Upper lobe of left lung (tissue), 6 donors: Measurements from ENCODE around the gene CCDC81. TPM values are rescaled to one million over a fixed set of nuclear protein-coding genes. Genes with fewer than 3 reads are reported as not detected.
"Not testable (repeated sequence)": the region's sequence is repeated elsewhere in the genome, so short reads cannot be mapped to it uniquely, and the experiment has no call there.

Experiments used
- ATAC-seq, 2 donors: fragments of 200-7000 bp; cut with Tn5 transposase; one replicate each; pipeline ENCODE4 v1.9.1; 2022; ENCODE audit warnings: mild to moderate bottlenecking in 2 of 2, moderate library complexity in 2 of 2; ENCODE audit not compliant: low FRiP score in 2 of 2
- DNase-seq, 2 donors: peaks; one replicate each; pipeline ENCODE4 v3.0.0-alpha.2; 2019 to 2020
- H3K27ac ChIP-seq, 4 donors: fragments of 200-600 bp; sonication (generic); one replicate each; pipeline ENCODE4 v1.5.1; 2016 to 2019
- H3K27me3 ChIP-seq, 4 donors: fragments of 200-600 bp; sonication (generic); one replicate each; pipeline ENCODE4 v1.5.1; 2017 to 2019
- H3K36me3 ChIP-seq, 4 donors: fragments of 200-600 bp; sonication (generic); one replicate each; pipeline ENCODE4 v1.5.1; 2016 to 2019
- H3K4me1 ChIP-seq, 4 donors: fragments of 200-600 bp; sonication (generic); one replicate each; pipeline ENCODE4 v1.5.1; 2018 to 2019
- H3K4me3 ChIP-seq, 4 donors: fragments of 200-600 bp; sonication (generic); one replicate each; pipeline ENCODE4 v1.5.1; 2017 to 2019; ENCODE audit warnings: mild to moderate bottlenecking in 2 of 4, moderate library complexity in 1 of 4
- H3K9me3 ChIP-seq, 4 donors: fragments of 200-600 bp; sonication (generic); one replicate each; pipeline ENCODE4 v1.5.1; 2018 to 2019
- EP300 ChIP-seq, 4 donors: sonication (generic); formaldehyde crosslinking; IDR thresholded peaks; one replicate each; pipeline ENCODE4 v1.5.1; 2017; ENCODE audit warnings: antibody characterized with exemption in 4 of 4, control low read depth in 2 of 4
- POLR2A ChIP-seq, 4 donors: fragments of 450-650 bp; IDR thresholded peaks; one replicate each; pipeline ENCODE4 v1.5.1; 2016 to 2017; ENCODE audit warnings: antibody characterized with exemption in 4 of 4, mild to moderate bottlenecking in 2 of 4
- POLR2AphosphoS5 ChIP-seq, 2 donors: sonication (generic); formaldehyde crosslinking; IDR thresholded peaks; one replicate each; pipeline ENCODE4 v1.5.1; 2017; ENCODE audit warnings: antibody characterized with exemption in 2 of 2
- WGBS, 2 donors: methylation state at CpG; one replicate each; pipeline ENCODE4 v1.1.5; 2017 to 2018; 5-methylcytosine and 5-hydroxymethylcytosine counted together
- total RNA-seq, 6 donors: library from RNA; depleted of rRNA in 4 of 6; stranded (reverse); fragments of >200 nt in 4 of 6; gene quantifications; one replicate each; pipeline versions ENCODE4 v1.1.0 to v1.2.1, GENCODE V29; 2016 to 2021
- TF ChIP-seq, protein P1 (sequence below), 6 experiments: fragments of 450-650 bp in 4 of 6; fragments of 200-600 bp in 2 of 6; sonication (generic) in 2 of 6; IDR thresholded peaks; one replicate each; pipeline ENCODE4 v1.5.1; 2016 to 2019; ENCODE audit warnings: antibody characterized with exemption in 6 of 6
- donor health status: DM: no; HTN: no; CAD: no; lungs with moderate emphysema.
- donor health status: DM: no; HTN: yes; CAD: no; lungs with severe emphysema.

CCDC81 gene
- total RNA-seq, 6 donors from 2014 or later = 0.52 to 10.5 (median 2.7) TPM

DNA sequence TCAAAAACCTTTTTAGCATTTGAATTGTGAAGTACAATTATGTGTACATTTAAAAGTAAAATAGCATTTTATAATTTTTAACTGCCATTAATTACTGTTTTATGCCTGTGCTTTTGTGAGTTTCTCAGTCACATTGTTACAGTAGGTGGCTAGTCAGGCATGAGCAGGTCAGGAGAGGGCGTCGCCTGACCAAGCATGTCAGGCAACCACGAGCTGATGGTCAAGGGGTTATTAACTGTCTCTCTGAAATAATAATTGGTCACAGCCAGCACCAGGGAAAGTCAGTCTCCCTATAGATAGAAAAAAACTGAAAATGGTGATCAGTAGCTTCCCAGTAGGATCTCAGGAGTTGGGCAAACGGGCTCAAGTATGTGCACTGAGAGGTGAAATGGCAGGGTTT, 19.4 kb upstream of the CCDC81 start:
- ATAC-seq = no peak
- Histone ChIP-seq H3K27ac (no peak overlapping the region), H3K4me1 (no peaks in the 10 kb centered on the region), H3K4me3 (no peak overlapping the region), H3K9me3 (no peaks in the 10 kb centered on the region), H3K36me3 (no peaks in the 10 kb centered on the region), H3K27me3 (no peaks in the 10 kb centered on the region)
- 75 to 76% methylated on average over 4 of the region's 4 CpGs for WGBS, 2 donors
- TF ChIP-seq POLR2AphosphoS5 (IDR thresholded peaks at IDR 0.05) = no peak
- no peak for DNase-seq

DNA sequence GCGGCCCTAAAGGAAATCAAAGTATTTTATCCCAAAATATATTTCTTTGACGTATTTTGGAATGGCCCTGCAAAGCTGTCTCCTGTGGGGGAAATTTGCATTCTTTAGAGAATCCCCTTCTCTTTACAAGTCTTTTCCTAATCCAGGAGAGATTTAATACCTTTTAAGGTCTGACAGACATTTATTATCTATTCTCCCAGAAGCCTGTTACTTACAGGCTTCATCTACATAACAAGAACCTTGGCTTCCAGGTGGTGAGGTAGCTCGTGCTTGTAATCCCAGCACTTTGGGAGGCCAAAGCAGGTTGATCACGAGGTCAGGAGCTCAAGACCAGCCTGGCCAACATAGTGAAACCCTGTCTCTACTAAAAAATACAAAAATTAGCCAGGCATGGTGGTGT, 17.3 kb upstream of the CCDC81 start:
- not testable (repeated sequence) for H3K4me3 ChIP-seq, DNase-seq, H3K27me3 ChIP-seq, H3K4me1 ChIP-seq, H3K9me3 ChIP-seq, H3K27ac ChIP-seq, H3K36me3 ChIP-seq, ATAC-seq
- WGBS, 2 donors = 80 to 85% methylated on average over 4 of the region's 4 CpGs

DNA sequence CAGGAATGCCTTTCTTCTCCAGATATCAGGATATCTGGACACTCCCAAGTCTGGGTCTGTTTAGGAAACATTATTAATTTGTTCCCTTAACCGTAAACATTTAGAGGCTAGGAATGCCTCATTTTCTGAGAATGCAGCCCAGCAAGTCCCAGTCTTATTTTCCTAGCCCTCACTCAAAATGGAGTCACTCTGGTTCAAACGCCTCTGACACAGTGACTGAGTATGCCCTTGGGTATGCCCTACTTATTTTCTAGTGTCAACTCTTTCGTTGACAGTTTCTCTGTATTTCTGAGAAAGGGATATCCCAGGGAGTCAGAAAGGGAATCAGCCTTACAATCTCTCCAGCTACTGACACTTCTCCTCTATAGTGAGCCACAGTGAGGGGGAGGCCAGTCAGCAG, 16.0 kb upstream of the CCDC81 start:
- H3K27me3 ChIP-seq = no peaks in the 10 kb centered on the region
- DNase-seq (no peak), ATAC-seq (no peak)
- no peaks in the 10 kb centered on the region for H3K9me3 ChIP-seq
- H3K4me3 ChIP-seq = no peak overlapping the region
- TF ChIP-seq EP300 (IDR thresholded peaks at IDR 0.05) (no peak), POLR2AphosphoS5 (IDR thresholded peaks at IDR 0.05) (no peak), POLR2A (IDR thresholded peaks at IDR 0.05) (no peak)
- TF ChIP-seq, protein P1, sequence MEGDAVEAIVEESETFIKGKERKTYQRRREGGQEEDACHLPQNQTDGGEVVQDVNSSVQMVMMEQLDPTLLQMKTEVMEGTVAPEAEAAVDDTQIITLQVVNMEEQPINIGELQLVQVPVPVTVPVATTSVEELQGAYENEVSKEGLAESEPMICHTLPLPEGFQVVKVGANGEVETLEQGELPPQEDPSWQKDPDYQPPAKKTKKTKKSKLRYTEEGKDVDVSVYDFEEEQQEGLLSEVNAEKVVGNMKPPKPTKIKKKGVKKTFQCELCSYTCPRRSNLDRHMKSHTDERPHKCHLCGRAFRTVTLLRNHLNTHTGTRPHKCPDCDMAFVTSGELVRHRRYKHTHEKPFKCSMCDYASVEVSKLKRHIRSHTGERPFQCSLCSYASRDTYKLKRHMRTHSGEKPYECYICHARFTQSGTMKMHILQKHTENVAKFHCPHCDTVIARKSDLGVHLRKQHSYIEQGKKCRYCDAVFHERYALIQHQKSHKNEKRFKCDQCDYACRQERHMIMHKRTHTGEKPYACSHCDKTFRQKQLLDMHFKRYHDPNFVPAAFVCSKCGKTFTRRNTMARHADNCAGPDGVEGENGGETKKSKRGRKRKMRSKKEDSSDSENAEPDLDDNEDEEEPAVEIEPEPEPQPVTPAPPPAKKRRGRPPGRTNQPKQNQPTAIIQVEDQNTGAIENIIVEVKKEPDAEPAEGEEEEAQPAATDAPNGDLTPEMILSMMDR (IDR thresholded peaks at IDR 0.05) = no peak
- H3K4me1 ChIP-seq = no peaks in the 10 kb centered on the region
- H3K36me3 ChIP-seq = no peaks in the 10 kb centered on the region
- H3K27ac ChIP-seq = no peak overlapping the region
- 93 to 94% methylated on average over 3 of the region's 3 CpGs for WGBS, 2 donors

DNA sequence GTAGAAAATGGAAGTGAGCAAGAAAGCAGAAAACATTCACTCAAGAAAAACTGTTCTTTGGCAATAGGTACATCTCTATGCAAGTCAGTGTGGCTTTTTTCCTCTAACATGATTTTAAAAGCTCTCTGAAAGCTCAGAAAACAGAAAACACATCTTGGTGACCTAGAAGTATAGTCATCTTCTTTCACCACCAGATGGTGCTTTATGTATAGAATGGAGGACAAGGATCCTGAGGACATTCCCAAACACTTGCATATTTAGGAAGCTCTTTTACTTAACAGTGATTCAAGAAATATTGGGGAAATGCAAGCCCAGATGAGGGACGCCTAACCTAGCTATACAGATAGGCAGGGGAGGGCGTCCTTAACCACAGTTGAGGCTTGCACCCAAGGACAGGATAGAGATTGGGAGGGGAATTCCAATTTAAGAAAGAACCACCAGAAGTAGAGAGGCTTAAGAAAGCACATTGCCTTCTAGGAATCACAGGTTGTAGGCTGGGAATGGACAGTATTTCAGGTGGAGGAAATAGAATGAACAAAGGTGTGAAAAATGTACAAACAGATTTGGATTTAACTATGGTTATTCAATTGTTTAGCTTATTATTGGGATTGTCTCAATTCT, 13.8 kb upstream of the CCDC81 start:
- no peak overlapping the region for H3K4me3 ChIP-seq
- H3K36me3 ChIP-seq = no peaks in the 10 kb centered on the region
- no peaks in the 10 kb centered on the region for H3K4me1 ChIP-seq
- no peaks in the 10 kb centered on the region for H3K27me3 ChIP-seq
- no peak for DNase-seq
- H3K9me3 ChIP-seq = no peaks in the 10 kb centered on the region
- no peak overlapping the region for H3K27ac ChIP-seq
- no peak for ATAC-seq
- WGBS, 2 donors = 63 to 77% methylated on average over 2 of the region's 2 CpGs
- TF ChIP-seq POLR2AphosphoS5 (IDR thresholded peaks at IDR 0.05) (no peak), POLR2A (IDR thresholded peaks at IDR 0.05) (no peak), EP300 (IDR thresholded peaks at IDR 0.05) (no peak)
- TF ChIP-seq, protein P1 (IDR thresholded peaks at IDR 0.05) = no peak

DNA sequence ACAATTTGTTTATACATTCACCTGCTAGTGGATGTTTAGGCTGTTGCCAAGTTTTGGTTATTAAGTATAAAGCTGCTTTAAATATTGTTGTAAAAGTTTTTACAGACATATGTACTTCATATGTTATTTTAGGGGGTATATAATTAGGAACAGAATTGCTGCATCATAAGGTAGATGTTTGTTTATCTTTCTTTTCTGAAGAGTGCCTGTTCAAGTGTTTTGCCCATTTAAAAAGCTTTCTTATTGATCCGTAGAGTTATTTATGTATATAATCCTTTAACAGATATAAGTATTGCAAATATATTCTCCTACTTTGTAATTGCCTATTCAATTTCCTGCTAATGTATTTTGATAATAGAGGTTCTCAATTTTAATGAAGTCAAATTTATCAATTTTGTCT, 11.3 kb upstream of the CCDC81 start:
- Histone ChIP-seq H3K4me1 (no peaks in the 10 kb centered on the region), H3K27me3 (no peaks in the 10 kb centered on the region), H3K9me3 (no peaks in the 10 kb centered on the region), H3K36me3 (no peaks in the 10 kb centered on the region), H3K27ac (no peak overlapping the region), H3K4me3 (no peak overlapping the region)
- no peak for ATAC-seq
- no peak for TF ChIP-seq POLR2AphosphoS5 (IDR thresholded peaks at IDR 0.05)
- TF ChIP-seq, protein P1 (IDR thresholded peaks at IDR 0.05) = no peak
- TF ChIP-seq EP300 (IDR thresholded peaks at IDR 0.05) = no peak
- TF ChIP-seq POLR2A (IDR thresholded peaks at IDR 0.05) = no peak
- no peak for DNase-seq
- WGBS, 2 donors = 97 to 100% methylated on average over 1 of the region's 1 CpG

DNA sequence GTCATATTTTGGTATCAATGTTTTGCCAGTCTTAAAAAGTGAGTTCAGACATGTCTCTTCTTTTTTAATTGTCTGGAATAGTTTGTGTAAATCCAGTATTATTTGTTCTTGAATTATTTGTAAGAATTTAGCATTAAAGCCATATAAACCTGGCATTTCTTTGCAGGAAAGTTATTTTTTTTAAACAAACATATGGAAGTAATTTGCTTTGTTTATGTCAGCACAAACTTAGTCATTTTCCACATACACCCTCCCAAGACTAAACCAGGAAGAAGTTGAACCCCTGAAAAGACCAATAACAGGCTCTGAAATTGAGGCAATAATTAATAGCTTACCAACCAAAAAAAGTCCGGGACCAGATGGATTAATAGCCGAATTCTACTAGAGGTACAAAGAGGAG, 9.1 kb upstream of the CCDC81 start:
- no peaks in the 10 kb centered on the region for H3K36me3 ChIP-seq
- DNase-seq (no peak), ATAC-seq (no peak)
- H3K27me3 ChIP-seq = no peaks in the 10 kb centered on the region
- TF ChIP-seq POLR2AphosphoS5 (IDR thresholded peaks at IDR 0.05) (no peak), EP300 (IDR thresholded peaks at IDR 0.05) (no peak), POLR2A (IDR thresholded peaks at IDR 0.05) (no peak)
- TF ChIP-seq, protein P1 (IDR thresholded peaks at IDR 0.05) = no peak
- H3K4me3 ChIP-seq = no peak overlapping the region
- WGBS, 2 donors = 91 to 96% methylated on average over 2 of the region's 2 CpGs
- no peak overlapping the region for H3K27ac ChIP-seq
- H3K9me3 ChIP-seq = no peaks in the 10 kb centered on the region
- H3K4me1 ChIP-seq = no peaks in the 10 kb centered on the region
